ENCODE data around the gene CHD6.

CHD6 gene

GRCh38 chr20:41392871-41393704 is 225.1 kb downstream of the CHD6 start:
- DNase-seq (ENCODE audit: low read depth): no peak

GRCh38 chr20:41392295-41392694 is 225.9 kb downstream of the CHD6 start:
- no peak for DNase-seq (ENCODE audit: low read depth)

DNA sequence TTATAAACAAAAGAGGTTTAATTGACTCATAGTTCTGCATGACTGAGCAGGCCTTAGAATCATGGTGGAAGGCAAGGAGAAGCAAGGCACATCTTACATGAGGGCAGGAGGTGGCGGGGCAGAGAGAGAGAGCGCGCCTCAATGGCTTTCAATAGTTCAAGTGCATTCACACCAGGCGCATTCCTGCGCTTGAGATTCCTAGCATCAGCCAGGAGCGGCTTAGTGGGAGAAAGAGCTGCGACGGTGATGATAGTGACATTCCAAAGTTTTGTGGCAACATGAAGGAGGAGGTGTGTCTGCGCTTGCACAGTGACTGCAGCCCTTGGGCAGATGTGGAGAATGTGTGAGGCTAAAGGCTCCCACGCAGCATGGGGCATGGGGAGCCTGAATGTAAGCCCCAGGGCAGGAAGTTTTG is 226.6 kb downstream of the CHD6 start:
- no peak for DNase-seq (ENCODE audit: low read depth)

- DNase-seq (ENCODE audit: low read depth): no peak
Observed at GRCh38 chr20:41390889-41391288, 227.3 kb downstream of the CHD6 start.

DNA sequence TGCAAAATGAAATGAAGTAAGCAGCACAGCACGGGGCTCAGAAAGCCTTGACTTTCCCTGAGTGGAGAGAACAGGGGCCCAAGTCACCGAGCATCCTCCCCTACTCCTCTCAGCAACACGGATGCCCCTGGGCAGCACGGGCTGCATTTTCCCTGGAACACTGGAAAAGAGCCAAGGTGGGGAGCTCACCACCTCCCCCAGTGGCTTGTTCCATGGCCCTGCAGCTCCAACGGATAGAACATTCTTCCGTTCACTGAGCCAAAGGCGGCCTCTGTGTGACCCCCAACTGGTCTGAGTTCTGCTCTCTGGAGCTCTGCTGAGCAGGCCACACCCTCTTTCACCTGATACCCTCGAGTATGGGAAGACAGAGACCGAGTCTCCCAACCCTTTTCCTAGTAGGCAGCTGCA is 230.7 kb downstream of the CHD6 start:
- DNase-seq (ENCODE audit: low read depth): no peak

DNA sequence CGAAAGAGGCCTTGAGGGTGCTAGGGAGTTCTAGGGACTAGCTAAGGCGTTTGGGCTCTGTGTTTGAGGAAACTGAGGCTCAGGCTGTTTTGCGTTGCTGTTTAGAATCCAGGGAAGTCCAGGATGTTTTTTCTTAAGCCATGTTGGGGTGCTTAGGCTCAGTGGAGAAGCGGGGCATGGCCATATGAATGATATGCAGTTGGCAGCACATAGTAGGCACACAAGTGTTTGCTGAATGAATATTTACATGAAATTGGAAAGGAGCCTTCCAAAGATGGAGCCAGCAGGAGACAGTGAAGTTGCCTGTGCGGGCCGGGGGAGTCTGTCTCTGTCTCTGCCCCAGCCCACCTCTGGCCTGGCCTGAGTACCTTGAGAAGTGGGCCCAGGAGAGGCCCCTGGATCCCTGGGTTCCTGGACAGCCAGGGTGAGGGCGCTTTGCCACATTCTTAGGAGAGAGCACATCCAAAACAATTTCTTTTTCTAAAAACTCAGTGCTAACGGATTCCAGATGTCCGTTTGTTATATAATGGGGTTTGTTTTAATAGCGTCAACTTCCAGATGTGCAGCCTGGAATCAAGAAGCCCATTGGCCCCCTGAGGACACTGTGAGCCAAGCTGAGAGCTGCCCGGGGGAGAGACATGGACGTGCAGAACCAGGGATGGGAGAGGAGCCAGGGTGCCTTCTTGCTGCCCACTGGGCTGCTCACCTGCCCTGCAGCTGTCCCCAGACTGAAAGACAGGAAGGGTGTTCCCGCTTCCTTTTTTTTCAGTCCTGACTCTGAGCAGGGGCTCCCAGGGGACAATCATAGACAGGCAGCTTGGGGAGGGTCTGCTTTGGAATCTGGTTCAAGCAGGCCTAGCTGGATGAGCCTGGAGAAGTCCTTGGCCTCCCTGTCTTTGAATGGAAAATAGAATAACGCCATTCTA is 231.4 kb downstream of the CHD6 start:
- no peak for DNase-seq (ENCODE audit: low read depth)

DNA sequence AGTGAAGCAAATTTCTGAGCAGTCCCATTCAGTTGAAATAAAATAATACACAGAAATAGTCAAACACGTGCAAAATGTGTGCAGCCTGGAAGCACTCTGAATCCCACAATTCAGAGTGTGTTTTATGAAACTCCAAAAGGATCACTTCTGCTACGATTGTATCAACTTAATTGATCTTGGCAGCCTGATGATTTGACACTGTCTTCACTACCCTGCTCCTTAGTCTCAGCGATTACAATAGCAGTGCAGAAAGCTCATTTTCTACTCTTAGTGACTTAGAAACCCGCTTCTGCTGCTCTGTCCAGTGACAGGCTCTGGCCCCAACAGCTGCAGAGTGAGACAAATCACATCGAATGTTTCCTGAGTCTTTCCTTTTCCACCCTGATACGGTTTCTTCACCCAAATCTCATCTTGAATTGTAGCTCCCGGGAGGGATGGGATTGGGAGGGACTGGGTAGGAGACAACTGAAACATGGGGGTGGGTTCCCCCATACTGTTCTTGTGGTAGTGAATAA is 235.3 kb downstream of the CHD6 start:
- DNase-seq (ENCODE audit: low read depth): no peak

- DNase-seq (ENCODE audit: low read depth): no peak
Observed at GRCh38 chr20:41380551-41381193, 237.5 kb downstream of the CHD6 start.

GRCh38 chr20:41379551-41379950 is 238.6 kb downstream of the CHD6 start:
- no peak for DNase-seq (ENCODE audit: low read depth)

DNA sequence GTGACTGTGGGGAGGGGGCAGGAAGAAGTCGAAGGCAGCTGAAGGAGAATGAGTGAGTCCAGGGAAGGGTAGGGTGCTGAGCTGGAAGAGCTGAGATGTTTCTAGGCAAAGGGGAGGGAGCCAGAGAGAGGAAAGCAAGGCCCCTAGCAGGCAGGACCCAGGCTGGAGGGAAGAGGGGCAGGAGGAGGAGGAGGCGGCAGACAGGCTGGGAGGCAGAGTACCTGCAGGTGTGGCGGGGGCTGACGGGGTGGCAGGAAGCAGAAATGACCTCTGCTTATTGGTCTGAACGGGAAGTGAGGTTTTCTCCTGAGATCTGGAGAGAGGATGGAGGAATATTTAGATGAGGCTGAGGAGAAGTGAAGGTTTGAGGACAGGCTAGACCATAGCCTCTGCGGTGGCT is 240.9 kb downstream of the CHD6 start:
- DNase-seq (ENCODE audit: low read depth): no peak

GRCh38 chr20:41376349-41376748 is 241.8 kb downstream of the CHD6 start:
- no peak for DNase-seq (ENCODE audit: low read depth)

GRCh38 chr20:41375846-41376245 is 242.3 kb downstream of the CHD6 start:
- DNase-seq (ENCODE audit: low read depth): no peak

DNA sequence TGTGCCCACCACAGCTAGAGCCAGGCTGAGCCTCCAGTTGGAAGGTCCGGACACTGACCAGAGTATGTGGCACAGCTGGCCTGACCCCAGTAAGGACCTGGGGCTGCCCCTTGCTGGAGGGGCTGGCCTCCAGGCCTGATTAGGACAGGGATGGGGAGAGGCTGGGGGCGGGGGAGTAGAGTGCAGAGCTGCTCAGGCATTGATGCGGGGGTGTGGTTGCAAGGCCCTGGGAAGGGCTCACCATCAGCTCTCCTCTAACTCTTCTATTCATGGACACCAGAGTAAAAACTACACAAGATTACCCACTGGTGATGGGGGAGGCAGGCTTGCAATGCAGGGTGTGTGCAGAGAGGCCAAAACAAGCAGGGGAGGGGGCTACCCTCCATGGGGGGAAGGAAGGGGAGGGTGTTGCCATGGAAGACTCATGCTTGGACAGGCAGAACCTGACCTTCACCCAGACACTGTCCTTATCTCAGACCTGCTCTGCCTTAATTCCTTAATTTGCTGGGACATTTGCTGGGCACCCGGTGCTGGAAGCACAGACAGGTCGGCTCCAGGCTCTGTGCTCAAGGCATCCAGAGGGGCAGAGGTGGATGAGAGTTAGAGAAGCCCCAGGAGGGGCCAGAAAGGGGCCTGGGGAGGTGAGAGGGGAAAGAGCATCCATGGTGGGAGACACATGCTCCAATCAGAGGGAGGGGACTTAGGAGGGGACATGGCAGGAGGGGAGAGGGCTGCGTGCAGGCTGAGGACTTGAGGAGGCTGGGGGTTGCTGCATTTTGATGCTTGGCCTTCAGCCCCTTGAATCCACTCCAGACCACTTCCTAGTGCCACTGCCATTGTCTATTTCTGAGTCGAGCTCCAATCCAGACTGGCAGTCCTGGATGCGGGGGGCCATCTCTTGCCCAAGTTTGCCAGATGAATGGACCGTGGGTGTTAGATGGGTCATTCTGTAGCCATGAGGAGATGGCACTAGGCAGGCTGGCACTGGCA is 244.0 kb downstream of the CHD6 start:
- no peak for DNase-seq (ENCODE audit: low read depth)

DNA sequence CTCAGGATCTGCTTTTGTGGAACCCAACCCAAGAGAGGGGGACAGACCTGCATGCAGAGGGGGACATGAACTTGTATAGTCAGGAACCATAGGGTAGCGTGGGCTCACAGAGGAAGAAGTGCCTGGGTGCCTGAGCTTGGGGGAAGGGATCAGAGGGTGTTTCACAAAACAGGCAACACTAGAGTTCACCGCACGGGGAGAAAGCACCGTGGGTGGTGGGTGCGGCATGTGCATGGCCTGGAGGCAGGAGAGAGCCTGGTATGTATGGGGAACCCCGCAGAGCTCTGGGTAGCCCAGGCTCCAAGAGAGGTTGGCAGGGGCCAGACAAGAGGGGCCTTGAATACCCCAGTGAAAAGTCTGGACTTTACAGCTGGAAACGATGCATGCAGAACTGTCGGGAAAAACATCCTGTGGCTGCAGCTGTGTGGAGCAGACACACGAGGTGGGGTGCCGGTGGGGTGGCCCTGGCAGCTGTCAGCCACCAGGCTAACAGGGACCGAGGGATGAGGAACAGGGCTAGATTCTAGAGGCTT is 244.9 kb downstream of the CHD6 start:
- no peak for DNase-seq (ENCODE audit: low read depth)

DNA sequence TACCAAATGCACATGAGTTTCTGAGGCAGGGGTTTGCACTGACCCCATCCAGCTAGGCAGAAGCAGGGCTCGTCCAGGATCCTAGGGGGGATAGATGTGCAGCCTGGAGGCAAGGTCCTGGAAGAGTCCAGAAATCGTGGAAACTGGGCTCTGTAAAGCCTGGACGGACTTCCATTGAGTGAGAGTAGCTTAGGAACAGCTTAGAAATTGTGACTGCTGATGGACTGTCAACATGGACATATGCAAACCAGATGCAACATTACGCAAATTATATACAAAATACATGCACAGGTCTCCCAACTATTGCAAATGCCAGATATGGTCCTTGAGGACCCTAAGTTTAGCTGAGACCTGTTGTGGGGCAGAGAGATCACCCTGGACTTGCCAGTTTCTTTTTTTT is 246.8 kb downstream of the CHD6 start:
- no peak for DNase-seq (ENCODE audit: low read depth)

GRCh38 chr20:41370176-41370575 is 248.0 kb downstream of the CHD6 start:
- no peak for DNase-seq (ENCODE audit: low read depth)

DNA sequence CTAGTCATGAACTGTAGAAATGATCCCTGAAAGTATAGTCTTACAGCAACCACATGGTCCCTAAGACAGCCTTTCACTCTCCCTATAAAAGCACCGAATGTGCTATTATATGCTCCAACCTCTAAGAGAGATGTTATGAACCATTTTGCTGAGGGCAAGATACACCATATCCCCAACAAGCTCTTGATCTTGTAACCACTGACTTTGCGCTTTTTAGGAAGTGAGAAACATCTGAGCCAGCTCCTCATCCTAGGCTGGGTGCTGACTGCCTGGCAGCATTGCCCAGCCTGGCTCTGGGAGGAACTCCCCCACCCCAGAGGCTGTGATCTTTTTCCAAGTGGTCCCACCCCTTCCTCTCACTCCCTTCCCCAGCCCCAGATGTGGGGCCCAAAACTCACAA is 248.5 kb downstream of the CHD6 start:
- no peak for DNase-seq (ENCODE audit: low read depth)

- no peak for DNase-seq (ENCODE audit: low read depth)
Observed at GRCh38 chr20:41367956-41368355, 250.2 kb downstream of the CHD6 start.

- no peak for DNase-seq (ENCODE audit: low read depth)
Observed at GRCh38 chr20:41367393-41367695, 250.8 kb downstream of the CHD6 start.

GRCh38 chr20:41366546-41367392 is 251.4 kb downstream of the CHD6 start, which contains the start of gene EMILIN3:
EMILIN3 (minus strand) TSS chr20:41366818; CDS start chr20:41366634, 184 bp downstream.
- DNase-seq (ENCODE audit: low read depth): no peak

Measured in stimulated activated CD8-positive, alpha-beta memory T cell treated with anti-CD3 and anti-CD28 coated beads, Interleukin-12 subunit alpha, Interleukin-12 subunit beta, amount 100 ng/mL, for 1 hour (primary cell).